HG03066 (cell line): ENCODE measurements around the gene RBP4.

ENCODE experiments used
- ATAC-seq: cut with Tn5 transposase; IDR thresholded peaks from one replicate; pipeline ENCODE4 v1.9.1; 2021; ENCODE audit warnings: low read depth; ENCODE audit not compliant: unreplicated experiment

RBP4 gene

GRCh38 chr10:93601146-93601773 is at the start of gene RBP4:
Gene RBP4 (minus strand): TSS chr10:93601235. CDS start chr10:93601028, 207 bp downstream.
- no peak for ATAC-seq

- no peak for ATAC-seq
These were observed 38.8 kb upstream of the RBP4 start for GRCh38 chr10:93639791-93640190.

- no peak for ATAC-seq
These were observed 29.9 kb upstream of the RBP4 start for GRCh38 chr10:93630625-93631557.

DNA sequence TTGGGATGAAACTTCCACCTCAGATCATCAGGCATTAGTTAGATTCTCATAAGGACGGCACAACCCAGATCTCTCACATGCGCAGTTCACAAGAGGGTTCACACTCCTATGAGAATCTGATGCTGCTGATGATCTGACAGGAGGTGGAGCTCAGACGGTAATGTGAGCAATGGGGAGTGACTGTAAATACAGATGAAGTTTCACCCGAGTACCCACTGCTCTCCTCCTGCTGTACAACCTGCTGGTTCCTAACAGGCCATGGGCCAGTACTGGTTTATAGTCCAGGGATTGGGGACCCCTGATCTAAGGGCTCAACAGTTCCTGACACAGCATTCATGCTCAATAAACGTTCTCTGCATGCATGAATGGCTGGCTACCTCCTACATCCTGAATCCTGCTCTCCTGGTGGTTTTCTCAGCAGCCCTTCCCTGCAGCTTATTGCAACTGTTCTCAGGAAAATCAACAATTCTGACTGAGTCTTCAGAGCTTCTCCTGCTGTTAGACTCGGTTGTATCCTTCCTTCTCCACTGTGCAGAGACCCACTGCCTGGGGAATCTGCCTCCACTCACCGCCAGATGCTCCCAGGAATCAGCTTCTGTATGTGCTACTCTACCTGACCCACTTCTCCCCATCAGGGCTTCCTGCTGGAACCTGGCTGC is 28.7 kb upstream of the RBP4 start:
- ATAC-seq: no peak

- no peak for ATAC-seq
These were observed 27.8 kb upstream of the RBP4 start for GRCh38 chr10:93628858-93629257.

DNA sequence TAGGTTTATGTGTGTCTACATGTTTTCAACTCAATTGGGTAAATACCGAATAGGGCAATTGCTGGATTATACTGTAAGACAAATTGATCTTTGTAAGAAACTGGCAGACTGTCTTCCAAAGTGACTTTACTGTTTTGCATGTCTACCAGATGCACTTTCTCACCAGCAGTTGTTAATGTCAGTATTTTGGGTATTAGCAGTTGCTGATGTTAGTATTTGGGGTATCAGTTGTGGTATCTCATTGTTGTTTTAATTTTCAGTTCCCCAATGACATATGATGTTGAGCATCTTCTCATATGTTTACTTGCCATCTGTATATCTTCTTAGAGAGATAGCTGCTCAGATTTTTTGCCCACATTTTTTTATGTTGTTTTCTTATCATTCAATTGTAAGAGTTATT is 21.9 kb upstream of the RBP4 start:
- no peak for ATAC-seq

DNA sequence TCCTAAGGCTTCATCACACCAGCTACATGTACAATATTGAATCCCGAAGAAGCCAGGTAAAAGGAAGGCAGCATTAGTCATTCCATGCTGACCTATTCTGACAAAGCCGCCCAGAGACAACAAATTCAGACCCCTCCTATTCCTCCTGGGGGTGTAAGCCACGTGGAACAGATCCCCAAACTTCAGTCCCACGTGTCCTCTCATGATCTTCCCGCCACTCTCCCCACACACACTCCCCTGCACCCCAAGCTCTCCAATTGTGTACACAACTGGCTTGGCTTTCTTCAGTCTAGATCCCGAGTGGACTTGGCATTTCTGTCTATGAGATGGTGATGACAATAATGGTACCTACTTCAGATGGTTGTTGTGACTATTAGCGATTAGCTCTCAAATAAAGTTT is 19.9 kb upstream of the RBP4 start:
- no peak for ATAC-seq

GRCh38 chr10:93615576-93616235 is 14.7 kb upstream of the RBP4 start:
- ATAC-seq: no peak

- ATAC-seq: no peak
These were observed 13.2 kb upstream of the RBP4 start for GRCh38 chr10:93614101-93614825.

GRCh38 chr10:93613126-93613525 is 12.1 kb upstream of the RBP4 start:
- ATAC-seq: no peak

GRCh38 chr10:93612311-93612710 is 11.3 kb upstream of the RBP4 start, which contains the start of gene PDE6C:
Gene PDE6C (plus strand): TSS chr10:93612537. CDS start chr10:93612726, 189 bp downstream.
- no peak for ATAC-seq

DNA sequence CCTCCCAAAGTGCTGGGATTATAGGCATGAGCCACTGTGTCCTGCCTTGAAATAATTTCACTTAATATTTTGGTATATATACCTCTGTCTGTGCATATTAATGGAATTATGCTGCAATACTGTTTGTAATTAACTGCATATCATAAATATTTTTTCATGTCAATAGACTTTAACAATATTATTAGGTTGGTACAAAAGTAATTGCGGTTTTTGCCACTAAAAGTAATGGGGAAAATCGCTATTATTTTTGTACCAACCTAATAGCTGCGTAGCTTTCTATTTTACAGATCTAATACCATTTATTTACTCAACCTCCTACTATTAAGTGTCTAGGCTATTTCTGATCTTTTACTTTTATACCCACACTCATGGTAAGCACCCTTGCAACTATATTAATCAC is 7.4 kb upstream of the RBP4 start:
- ATAC-seq: no peak

DNA sequence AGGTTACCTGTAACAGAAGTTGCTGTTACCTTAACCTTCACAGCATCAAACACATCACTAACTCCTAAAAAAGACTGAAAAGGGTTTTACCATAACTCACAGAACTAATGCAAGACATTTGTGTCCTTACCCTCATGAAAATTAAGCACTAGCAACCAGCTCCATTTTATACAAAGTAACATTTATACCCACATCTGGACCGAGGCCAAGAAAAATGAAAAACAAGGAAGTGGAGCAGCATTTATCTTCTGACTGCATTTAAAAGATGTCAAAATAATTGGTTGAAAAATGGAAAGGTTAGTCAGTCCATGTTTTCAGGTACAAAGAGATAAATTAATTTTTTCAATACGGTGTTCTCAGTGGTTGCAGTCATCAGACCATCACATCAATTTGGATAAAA is 3.1 kb upstream of the RBP4 start:
- no peak for ATAC-seq

DNA sequence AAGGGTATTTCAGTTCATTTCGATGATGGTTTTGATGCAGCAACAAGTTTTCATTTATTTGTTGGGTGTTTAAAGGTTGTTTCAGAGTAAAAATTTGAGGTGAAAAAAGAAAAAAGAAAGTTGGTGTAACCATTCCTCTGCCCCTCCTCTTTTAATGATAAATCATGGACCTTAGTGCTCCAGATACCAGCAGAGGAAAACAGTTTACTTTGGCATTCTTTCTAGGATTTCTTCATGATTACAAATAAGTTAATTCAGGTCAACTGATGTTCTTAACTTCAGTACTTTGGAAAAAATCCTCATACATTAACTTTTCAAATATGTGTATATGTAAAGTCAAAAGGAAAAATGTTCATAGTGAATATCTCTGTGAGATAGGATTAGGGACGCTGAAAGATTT is 2.0 kb upstream of the RBP4 start:
- no peak for ATAC-seq

DNA sequence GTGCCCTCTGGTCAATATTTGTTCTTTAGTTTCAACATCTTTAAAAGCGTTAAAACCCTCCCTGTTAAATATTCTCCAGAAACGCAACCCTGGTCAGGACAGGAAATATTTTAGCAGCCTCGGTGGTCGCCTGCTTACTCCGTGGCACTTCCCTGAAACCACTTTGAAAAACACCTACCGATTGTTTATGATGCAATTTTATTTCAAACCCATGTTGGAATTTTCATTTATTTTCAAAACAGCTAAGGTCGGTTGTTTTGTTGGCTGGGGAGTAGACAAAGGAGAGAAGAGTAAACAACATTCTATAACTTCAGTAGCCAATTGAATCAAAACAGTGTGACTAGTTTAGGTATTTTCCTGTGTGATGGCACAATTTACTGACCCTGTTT is 733 bp upstream of the RBP4 start:
- no peak for ATAC-seq

GRCh38 chr10:93600446-93601145 is 439 bp downstream of the RBP4 start:
- ATAC-seq: no peak

DNA sequence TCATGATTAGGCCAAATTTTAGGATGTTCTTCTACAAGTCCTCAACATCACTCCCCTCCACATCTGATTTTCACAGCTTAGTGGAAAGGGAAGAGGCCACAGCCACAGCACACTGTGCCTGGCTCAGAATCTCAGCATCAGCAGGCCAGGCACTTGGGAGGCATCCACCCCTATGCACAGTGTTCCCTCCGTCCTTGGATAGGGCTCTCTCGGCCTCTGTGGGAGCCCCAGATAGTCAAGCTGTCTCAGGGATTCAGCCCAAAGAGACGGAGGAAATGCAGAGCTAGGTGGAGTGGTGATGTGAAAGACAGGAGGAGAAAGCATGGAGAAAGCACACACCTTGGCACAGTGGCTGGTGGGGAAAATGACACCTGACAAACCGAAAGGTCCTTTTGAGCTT is 1.3 kb downstream of the RBP4 start:
- ATAC-seq: no peak

GRCh38 chr10:93599335-93599734 is 1.7 kb downstream of the RBP4 start:
- no peak for ATAC-seq

DNA sequence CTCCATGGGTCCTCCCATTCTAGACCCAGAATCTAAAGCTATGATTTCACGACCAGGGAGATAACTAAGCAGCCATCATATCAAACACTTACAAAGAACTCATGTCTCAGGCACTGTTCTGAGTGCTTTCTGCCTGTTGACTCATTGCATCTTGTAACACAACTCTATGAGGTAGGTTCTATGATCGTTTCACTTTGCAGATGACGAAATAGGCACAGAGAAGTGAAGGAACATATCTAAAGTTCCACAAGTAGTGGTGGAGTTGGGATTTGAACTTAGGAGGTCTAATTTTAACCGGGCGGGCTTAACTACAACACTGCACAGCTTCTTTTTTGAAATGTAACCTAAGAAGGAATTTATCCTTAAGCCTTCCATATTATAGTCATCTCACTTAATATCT is 2.9 kb downstream of the RBP4 start:
- no peak for ATAC-seq
